H9 (cell line): ENCODE results near the gene CAPN6. TPM values are rescaled to one million over a fixed set of nuclear protein-coding genes. Genes with fewer than 3 reads are reported as not detected.

Experiments used
- DNase-seq: peaks from one replicate; pipeline ENCODE4 v3.0.0-alpha.2; 2017
- H2AFZ ChIP-seq: one replicate; pipeline ENCODE4 v1.6.1; 2013; ENCODE audit warnings: mild to moderate bottlenecking, low read length, control low read depth, moderate library complexity
- H2AK5ac ChIP-seq: 2 replicates; pipeline ENCODE4 v1.6.1; 2013; ENCODE audit warnings: low read length, control low read depth, mixed read lengths; ENCODE audit not compliant: insufficient read length
- H2BK120ac ChIP-seq: one replicate; pipeline ENCODE4 v1.6.1; 2013; ENCODE audit warnings: low read depth, mild to moderate bottlenecking, low read length, control low read depth, inconsistent platforms; ENCODE audit not compliant: poor library complexity, severe bottlenecking
- H2BK12ac ChIP-seq: 2 replicates; pipeline ENCODE4 v1.6.1; 2013; ENCODE audit warnings: low read length, control low read depth, mixed read lengths, low read depth; ENCODE audit not compliant: insufficient read length
- H2BK15ac ChIP-seq: 2 replicates; pipeline ENCODE4 v1.6.1; 2013; ENCODE audit warnings: low read depth, low read length, control low read depth
- H2BK20ac ChIP-seq: one replicate; pipeline ENCODE4 v1.6.1; 2013; ENCODE audit warnings: low read depth, mild to moderate bottlenecking, low read length, control low read depth, inconsistent platforms; ENCODE audit not compliant: poor library complexity, severe bottlenecking
- H2BK5ac ChIP-seq: 2 replicates; pipeline ENCODE4 v1.6.1; 2013; ENCODE audit warnings: low read length, control low read depth, mixed read lengths; ENCODE audit not compliant: insufficient read length
- H3K14ac ChIP-seq: 2 replicates; pipeline ENCODE4 v1.6.1; 2013; ENCODE audit warnings: low read length, control low read depth; ENCODE audit not compliant: insufficient read depth
- H3K18ac ChIP-seq: 2 replicates; pipeline ENCODE4 v1.6.1; 2013; ENCODE audit warnings: low read depth, mild to moderate bottlenecking, mixed read lengths, low read length, control low read depth; ENCODE audit not compliant: insufficient read length
- H3K23ac ChIP-seq: 2 replicates; pipeline ENCODE4 v1.6.1; 2013; ENCODE audit warnings: low read length, control low read depth, mixed read lengths, low read depth; ENCODE audit not compliant: insufficient read length
- H3K23me2 ChIP-seq: 2 replicates; pipeline ENCODE4 v1.6.1; 2013; ENCODE audit warnings: low read depth, mild to moderate bottlenecking, mixed read lengths, low read length, control low read depth; ENCODE audit not compliant: insufficient read length, poor library complexity, severe bottlenecking
- H3K27ac ChIP-seq: 2 replicates; pipeline ENCODE4 v1.5.1; 2013; ENCODE audit warnings: low read length, control low read depth, mixed read lengths, low read depth; ENCODE audit not compliant: insufficient read length
- H3K27me3 ChIP-seq: 2 replicates; pipeline ENCODE4 v1.6.1; 2013; ENCODE audit warnings: low read length, control low read depth, inconsistent platforms; ENCODE audit not compliant: insufficient read depth
- H3K4ac ChIP-seq: 2 replicates; pipeline ENCODE4 v1.6.1; 2013; ENCODE audit warnings: low read depth, mild to moderate bottlenecking, control low read depth, inconsistent platforms, low read length, moderate library complexity
- H3K4me1 ChIP-seq: 2 replicates; pipeline ENCODE4 v1.6.1; 2013; ENCODE audit warnings: low read length, control low read depth, inconsistent platforms; ENCODE audit not compliant: insufficient read depth
- H3K4me2 ChIP-seq: 2 replicates; pipeline ENCODE4 v1.6.1; 2013; ENCODE audit warnings: low read length, control low read depth, mixed read lengths; ENCODE audit not compliant: insufficient read length, insufficient read depth
- H3K56ac ChIP-seq: 2 replicates; pipeline ENCODE4 v1.6.1; 2013; ENCODE audit warnings: low read depth, mild to moderate bottlenecking, mixed read lengths, low read length, control low read depth; ENCODE audit not compliant: insufficient read length
- H3K79me1 ChIP-seq: 2 replicates; pipeline ENCODE4 v1.6.1; 2013; ENCODE audit warnings: low read depth, mild to moderate bottlenecking, moderate library complexity, low read length, control low read depth, inconsistent platforms; ENCODE audit not compliant: insufficient read depth, poor library complexity, severe bottlenecking
- H3K79me2 ChIP-seq: 2 replicates; pipeline ENCODE4 v1.6.1; 2013; ENCODE audit warnings: low read length, control low read depth, inconsistent platforms; ENCODE audit not compliant: insufficient read depth
- H3K9ac ChIP-seq: 2 replicates; pipeline ENCODE4 v1.6.1; 2013; ENCODE audit warnings: low read length, control low read depth, mixed read lengths; ENCODE audit not compliant: insufficient read length; ENCODE audit errors: extremely low read depth
- H3K9me3 ChIP-seq: one replicate; pipeline ENCODE4 v1.6.1; 2013; ENCODE audit warnings: low read depth, low read length, inconsistent platforms; ENCODE audit not compliant: control insufficient read depth
- H3T11ph ChIP-seq: one replicate; pipeline ENCODE4 v1.6.1; 2013; ENCODE audit warnings: mild to moderate bottlenecking, low read length, control low read depth, inconsistent platforms
- H4K20me1 ChIP-seq: one replicate; pipeline ENCODE4 v1.6.1; 2013; ENCODE audit not compliant: control insufficient read depth, insufficient read length, insufficient read depth
- H4K5ac ChIP-seq: 2 replicates; pipeline ENCODE4 v1.6.1; 2013; ENCODE audit warnings: low read depth, mild to moderate bottlenecking, mixed read lengths, low read length, control low read depth; ENCODE audit not compliant: insufficient read length
- H4K8ac ChIP-seq: replicated peaks from 2 replicates; pipeline ENCODE4 v1.6.1; 2013; ENCODE audit warnings: low read length, control low read depth, mixed read lengths, low read depth; ENCODE audit not compliant: insufficient read length
- H4K91ac ChIP-seq: 2 replicates; pipeline ENCODE4 v1.6.1; 2013; ENCODE audit warnings: low read depth, mild to moderate bottlenecking, moderate library complexity, mixed read lengths, low read length, control low read depth; ENCODE audit not compliant: insufficient read length
- H3K27ac Mint-ChIP-seq, 3 experiments: 2 replicates in 2 of 3; 3 replicates in 1 of 3; pipeline ENCODE4 v1.8.0; 2020 to 2021; ENCODE audit warnings: mixed read lengths in 3 of 3, mild to moderate bottlenecking in 1 of 3, moderate library complexity in 1 of 3
- H3K27me3 Mint-ChIP-seq: 2 replicates; pipeline ENCODE4 v1.8.0; 2021; ENCODE audit warnings: low read depth, mild to moderate bottlenecking, moderate library complexity, mixed read lengths
- H3K36me3 Mint-ChIP-seq, 3 experiments: 2 replicates in 2 of 3; 3 replicates in 1 of 3; pipeline ENCODE4 v1.8.0; 2020 to 2021; ENCODE audit warnings: low read depth in 3 of 3, mixed read lengths in 3 of 3; ENCODE audit not compliant: insufficient read depth in 1 of 3
- H3K4me1 Mint-ChIP-seq, 2 experiments: 2 replicates each; pipeline ENCODE4 v1.8.0; 2020; ENCODE audit warnings: mixed read lengths in 2 of 2
- H3K4me3 Mint-ChIP-seq, 2 experiments: 2 replicates in 1 of 2; 3 replicates in 1 of 2; pipeline ENCODE4 v1.8.0; 2020 to 2021; ENCODE audit warnings: mild to moderate bottlenecking in 2 of 2, mixed read lengths in 2 of 2, moderate library complexity in 1 of 2
- H3K9me3 Mint-ChIP-seq, 2 experiments: 2 replicates in 1 of 2; 3 replicates in 1 of 2; pipeline ENCODE4 v1.8.0; 2020; ENCODE audit warnings: mild to moderate bottlenecking in 2 of 2, mixed read lengths in 2 of 2, moderate library complexity in 1 of 2
- WGBS: extraction: QIAGEN DNeasy Blood & Tissue Kit; methylation state at CpG from one replicate; pipeline ENCODE4 v1.1.7; 2013; ENCODE audit warnings: missing lambda C conversion rate, low lambda C conversion rate, mixed read lengths; ENCODE audit not compliant: insufficient read length; ENCODE audit errors: extremely low coverage; 5-methylcytosine and 5-hydroxymethylcytosine counted together
- total RNA-seq: library from RNA; stranded (reverse); gene quantifications from 2 replicates; pipeline ENCODE4 v1.2.1, GENCODE V29; 2021
- TF ChIP-seq, protein P1 (sequence below): fragments of 200-600 bp; sonication (generic); conservative IDR thresholded peaks from 3 replicates; pipeline ENCODE4 v1.8.0; 2021; ENCODE audit warnings: antibody characterized with exemption, mild to moderate bottlenecking

CAPN6 gene
- total RNA-seq, 1 experiment from 2014 or later = 7.2 TPM

DNA sequence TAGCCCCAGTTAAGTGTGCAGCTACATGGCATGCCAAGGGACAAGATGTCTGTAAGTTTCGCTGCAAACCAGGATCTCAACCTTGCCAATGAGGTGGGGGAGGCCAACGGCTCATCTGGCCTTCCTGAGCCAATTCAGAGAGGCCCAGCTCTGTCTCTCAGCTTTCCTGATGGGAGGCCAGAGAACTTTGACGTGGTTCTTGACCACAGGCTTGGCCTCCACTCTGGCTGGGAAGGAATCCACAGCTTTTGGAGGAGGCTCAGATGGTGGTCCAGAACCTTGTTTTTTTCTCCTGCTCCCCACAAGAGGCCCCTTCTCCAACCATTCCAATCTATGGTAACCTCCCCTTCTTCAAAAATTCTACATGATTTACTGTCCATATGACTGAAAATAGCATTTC, 9.8 kb downstream of the CAPN6 start:
- no peak overlapping the region for H2AK5ac ChIP-seq
- Mint-ChIP-seq H3K9me3 (no peaks in the 10 kb centered on the region), H3K27me3 (no peaks in the 10 kb centered on the region), H3K27ac (no peak overlapping the region), H3K4me1 (peaks cover 5 to 11% of the 10 kb centered on the region in 2 experiments; a peak in 2 of 4 replicates), H3K4me3 (no peak overlapping the region), H3K36me3 (no peaks in the 10 kb centered on the region)
- H4K91ac ChIP-seq = no peak overlapping the region
- no peaks in the 10 kb centered on the region for H3K27me3 ChIP-seq
- peaks cover 2% of the 10 kb centered on the region; the same call in 1 of the 2 replicates for H3K4me1 ChIP-seq
- no peaks in the 10 kb centered on the region for H4K20me1 ChIP-seq
- no peak overlapping the region for H2AFZ ChIP-seq
- no peak overlapping the region for H3K4ac ChIP-seq
- WGBS = no CpG with 5 or more reads among the region's 3 CpGs
- H3K23me2 ChIP-seq = no peaks in the 10 kb centered on the region
- H4K5ac ChIP-seq = no peak overlapping the region
- no peak overlapping the region for H2BK20ac ChIP-seq
- no peak overlapping the region for H3K14ac ChIP-seq
- H3K9ac ChIP-seq = no peak overlapping the region
- no peak overlapping the region for H3K56ac ChIP-seq
- H4K8ac ChIP-seq = no peak overlapping the region
- no peaks in the 10 kb centered on the region for H3K9me3 ChIP-seq
- DNase-seq = no peak
- H3K23ac ChIP-seq = no peak overlapping the region
- H3K27ac ChIP-seq = no peak overlapping the region
- no peak overlapping the region for H3K4me2 ChIP-seq
- H2BK15ac ChIP-seq = no peak overlapping the region
- TF ChIP-seq, protein P1, sequence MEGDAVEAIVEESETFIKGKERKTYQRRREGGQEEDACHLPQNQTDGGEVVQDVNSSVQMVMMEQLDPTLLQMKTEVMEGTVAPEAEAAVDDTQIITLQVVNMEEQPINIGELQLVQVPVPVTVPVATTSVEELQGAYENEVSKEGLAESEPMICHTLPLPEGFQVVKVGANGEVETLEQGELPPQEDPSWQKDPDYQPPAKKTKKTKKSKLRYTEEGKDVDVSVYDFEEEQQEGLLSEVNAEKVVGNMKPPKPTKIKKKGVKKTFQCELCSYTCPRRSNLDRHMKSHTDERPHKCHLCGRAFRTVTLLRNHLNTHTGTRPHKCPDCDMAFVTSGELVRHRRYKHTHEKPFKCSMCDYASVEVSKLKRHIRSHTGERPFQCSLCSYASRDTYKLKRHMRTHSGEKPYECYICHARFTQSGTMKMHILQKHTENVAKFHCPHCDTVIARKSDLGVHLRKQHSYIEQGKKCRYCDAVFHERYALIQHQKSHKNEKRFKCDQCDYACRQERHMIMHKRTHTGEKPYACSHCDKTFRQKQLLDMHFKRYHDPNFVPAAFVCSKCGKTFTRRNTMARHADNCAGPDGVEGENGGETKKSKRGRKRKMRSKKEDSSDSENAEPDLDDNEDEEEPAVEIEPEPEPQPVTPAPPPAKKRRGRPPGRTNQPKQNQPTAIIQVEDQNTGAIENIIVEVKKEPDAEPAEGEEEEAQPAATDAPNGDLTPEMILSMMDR = no peak
- H3K79me2 ChIP-seq = no peaks in the 10 kb centered on the region
- no peak overlapping the region for H3T11ph ChIP-seq
- H2BK12ac ChIP-seq = no peak overlapping the region
- H2BK5ac ChIP-seq = no peak overlapping the region
- H3K18ac ChIP-seq = no peak overlapping the region
- H3K79me1 ChIP-seq = no peaks in the 10 kb centered on the region
- H2BK120ac ChIP-seq = peak overlapping the region; percentile 48
